GM21447 (cell line): Measurements from ENCODE around the gene ST8SIA5.
"Not testable (repeated sequence)": the region's sequence is repeated elsewhere in the genome, so short reads cannot be mapped to it uniquely, and the experiment has no call there.

Experiments used
- ATAC-seq: cut with Tn5 transposase; IDR thresholded peaks from one replicate; pipeline ENCODE4 v1.9.1; 2021; ENCODE audit not compliant: unreplicated experiment

ST8SIA5 gene, protein sequence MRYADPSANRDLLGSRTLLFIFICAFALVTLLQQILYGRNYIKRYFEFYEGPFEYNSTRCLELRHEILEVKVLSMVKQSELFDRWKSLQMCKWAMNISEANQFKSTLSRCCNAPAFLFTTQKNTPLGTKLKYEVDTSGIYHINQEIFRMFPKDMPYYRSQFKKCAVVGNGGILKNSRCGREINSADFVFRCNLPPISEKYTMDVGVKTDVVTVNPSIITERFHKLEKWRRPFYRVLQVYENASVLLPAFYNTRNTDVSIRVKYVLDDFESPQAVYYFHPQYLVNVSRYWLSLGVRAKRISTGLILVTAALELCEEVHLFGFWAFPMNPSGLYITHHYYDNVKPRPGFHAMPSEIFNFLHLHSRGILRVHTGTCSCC

DNA sequence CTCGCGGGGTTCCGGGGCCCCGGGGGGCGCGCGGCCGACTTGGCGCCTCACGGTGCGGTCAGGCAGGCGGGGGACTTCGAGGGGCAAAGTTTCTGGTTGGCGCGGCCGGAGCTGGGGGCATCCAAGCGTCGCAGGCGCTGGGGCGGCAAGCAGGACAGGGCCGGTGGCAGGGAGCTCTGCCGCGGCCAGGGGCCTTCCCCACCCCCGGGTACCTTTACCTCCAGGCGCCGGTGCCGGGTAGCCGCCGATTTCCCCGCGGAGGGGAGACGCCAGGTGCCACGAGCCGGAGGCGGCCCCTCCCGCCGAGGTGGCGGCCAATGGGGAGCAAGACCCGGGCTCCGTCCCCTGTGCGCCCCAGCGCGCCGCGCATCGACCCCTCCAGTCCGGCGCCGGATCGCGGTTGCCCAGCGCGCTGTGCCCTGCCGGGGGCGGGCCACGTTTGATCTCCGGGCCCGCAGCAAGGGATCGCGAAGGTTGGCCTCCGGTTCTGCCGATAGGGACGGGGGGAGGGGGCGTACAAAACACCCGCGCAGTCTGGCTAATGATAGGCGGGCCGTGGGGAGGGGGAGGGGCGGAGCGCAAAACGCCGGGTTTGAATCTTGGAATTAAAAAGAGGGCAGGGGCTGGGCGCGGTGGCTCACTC, at the start of gene ST8SIA5:
TSS of gene ST8SIA5 (minus strand) at position 495 of the 643 bp plus-strand sequence. CDS start 545 bp downstream, outside the sequence.
- ATAC-seq, result no peak

DNA sequence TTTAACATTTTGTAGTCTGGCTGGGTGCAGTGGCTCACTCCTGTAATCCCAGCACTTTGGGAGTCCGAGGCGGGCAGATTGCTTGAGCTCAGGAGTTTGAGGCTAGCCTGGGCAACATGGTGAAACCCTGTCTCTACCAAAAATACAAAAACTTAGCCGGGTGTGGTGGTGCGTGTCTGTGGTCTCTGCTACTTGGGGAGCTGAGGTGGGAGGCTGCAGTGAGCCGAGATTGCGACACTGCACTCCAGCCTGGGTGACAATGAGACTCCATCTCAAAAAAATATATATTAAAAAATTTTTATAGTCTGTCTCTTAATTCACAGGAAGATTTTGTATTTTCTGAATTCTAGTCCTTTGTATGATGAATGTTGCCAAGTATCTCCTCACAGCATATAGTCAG, 39.1 kb upstream of the ST8SIA5 start:
- ATAC-seq, result not testable (repeated sequence)

DNA sequence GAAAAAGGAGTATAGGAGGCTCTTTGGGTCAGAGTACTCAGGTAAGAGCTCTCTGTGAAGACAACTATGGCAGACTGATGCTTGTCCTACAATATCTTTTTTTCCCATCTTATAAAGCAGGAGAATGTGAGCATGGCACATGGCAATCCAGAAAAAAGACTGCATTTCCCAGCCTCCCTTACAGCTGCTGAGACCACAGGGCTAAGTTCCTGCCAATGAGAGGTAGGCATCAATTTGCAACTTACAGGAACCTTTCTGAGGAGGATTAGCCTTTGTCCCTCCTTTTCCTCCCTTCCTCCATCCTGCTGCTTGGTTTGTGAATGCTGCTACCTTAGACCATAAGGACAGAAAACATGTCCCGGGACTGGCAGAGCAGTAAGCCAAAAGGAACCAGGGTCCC, 37.8 kb upstream of the ST8SIA5 start:
- ATAC-seq, result no peak

DNA sequence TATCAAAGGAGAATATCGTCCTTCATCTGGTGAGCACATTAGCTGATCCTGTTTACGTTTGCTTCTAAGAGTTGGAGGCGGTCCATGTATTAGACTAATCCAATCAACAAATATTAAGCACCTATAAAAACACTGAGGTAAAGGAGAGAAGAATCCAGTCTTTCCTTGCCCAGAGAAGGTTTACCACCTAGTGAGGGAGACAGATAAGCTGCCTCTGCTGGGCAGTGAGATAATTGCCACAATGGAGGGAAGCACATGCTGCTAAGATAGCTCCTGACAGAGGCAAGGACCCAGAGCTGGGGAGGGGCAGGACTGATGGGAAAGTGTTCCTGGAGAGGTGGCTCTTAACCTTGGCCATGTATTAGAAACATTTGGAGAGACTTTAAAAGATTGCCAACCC, 36.7 kb upstream of the ST8SIA5 start:
- no peak for ATAC-seq

DNA sequence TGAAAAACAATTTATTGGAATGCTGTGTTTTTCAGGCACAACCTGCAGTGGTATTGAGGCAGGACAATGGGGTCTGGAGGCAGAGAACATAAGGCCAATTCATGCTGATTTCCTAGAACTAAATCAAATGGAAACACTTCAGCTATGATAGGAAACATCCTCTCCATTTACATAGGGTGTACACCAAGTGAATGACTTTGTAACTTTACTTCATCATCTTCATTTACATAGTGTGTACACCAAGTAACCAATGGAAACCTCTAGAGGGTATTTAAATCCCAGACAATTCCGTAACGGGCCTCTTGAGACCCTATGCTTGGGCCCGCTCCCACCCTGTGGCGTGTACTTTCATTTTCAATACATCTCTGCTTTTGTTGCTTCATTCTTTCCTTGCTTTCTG, 32.2 kb upstream of the ST8SIA5 start:
- ATAC-seq, result no peak

DNA sequence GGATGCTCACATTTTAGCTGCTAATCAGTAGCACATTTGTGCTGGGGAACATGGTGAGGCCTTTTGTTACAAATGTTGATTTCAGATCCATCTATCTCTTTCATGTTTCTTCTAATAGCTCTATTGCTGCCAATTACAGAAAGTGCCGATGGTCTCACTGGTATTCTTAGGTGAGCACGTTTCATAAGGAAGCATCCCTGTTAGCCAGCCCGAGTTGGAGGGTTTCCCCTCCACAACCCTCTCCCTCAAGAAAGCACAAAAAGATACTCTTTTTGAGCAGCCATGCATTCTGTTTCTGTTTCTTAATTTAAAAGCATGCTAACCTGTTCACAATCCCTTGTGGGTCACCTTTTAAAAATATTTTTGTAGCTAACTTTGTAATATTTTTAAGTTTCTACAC, 30.8 kb upstream of the ST8SIA5 start:
- no peak for ATAC-seq

DNA sequence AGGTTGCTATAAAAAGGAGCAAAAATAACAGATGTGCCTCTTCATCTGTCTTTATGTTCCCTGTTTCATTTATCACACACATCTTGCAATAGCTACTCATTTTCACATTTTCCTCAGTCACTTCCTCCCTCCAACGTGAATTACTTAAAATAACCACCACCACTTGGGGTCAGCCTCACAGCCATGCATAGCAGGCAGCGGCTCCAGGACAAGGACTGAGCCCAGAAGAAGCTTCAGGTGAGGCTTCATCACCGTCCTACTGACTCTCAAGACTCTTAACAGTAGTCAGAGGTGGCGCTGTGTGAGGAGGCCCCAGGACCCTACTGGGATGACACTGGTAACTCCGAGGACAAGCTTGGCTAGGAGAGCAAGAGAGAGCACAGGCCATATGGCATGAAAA, 15.5 kb upstream of the ST8SIA5 start:
- ATAC-seq, result no peak

DNA sequence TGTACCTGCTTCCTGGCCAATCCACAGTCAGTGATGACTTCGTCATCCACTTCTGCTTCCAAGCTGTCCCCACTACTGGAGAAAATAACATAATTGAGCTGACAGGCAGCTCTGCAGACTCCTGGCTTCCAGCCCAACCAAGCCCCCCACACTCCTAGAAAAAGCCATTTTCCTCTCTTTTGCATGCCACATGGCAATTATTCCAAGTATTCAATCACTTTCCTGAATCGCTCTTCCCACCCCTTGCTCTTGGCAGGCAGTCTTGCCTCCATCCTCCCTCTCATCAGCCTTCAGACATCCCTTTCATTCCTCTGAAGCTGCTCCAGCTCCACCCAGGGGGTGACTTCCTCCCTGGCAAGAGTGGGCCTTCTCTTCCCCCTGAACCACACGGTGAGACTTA, 14.3 kb upstream of the ST8SIA5 start:
- ATAC-seq, result no peak

DNA sequence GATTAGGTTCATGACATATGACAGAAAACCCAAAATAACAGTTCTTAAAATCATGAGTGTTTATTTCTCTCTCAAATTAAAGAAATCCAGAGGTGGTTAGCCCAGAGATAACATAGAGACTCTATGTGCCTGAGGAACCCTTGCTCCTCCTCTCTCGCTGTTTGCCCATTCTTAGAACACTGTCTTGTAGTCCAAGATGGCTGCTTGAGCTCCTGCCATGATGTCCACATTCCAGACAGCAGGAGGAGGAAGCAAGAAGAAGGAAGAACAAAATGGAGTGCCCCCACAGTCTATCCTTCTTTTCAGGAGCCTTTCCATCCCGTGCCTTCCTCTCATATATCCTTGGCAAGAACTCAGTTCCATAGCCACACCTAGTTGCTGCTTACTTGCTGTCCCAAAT, 13.9 kb upstream of the ST8SIA5 start:
- ATAC-seq, result no peak

DNA sequence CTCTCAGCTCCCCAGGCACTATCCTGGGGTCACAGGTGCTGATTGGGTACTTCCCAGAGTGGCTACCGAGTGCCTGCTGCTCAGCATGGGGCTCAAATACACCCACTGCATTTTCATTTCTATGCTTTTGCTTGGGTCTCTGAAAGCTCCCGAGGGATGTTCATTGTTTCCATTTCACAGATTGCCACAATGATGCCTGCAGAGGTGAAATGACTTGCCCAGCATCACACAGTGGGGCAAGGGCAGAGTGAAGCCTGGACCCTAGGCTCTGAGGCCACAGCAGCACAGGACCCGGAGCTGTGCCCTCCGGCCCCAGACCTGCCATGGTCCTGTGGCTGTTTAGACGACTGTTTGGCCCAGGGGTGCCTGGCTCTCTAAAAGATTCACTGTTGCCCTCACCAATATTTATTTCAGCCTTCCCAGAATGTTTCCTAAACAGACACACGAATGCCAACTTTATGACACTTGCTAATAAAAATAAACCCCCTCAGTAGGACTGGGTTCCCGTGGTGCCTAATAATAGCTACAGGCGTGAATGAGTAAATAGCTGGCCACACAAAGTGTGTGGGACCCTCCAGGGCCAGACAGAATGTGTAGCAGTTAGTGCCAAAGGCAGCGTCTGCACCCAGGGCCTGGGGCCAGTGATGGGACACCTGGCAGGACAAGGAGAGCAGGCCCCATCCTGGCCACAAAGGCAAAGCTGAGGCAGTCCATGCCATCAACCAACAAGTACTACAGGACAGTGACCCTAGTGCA, 11.5 kb upstream of the ST8SIA5 start:
- ATAC-seq, result no peak

DNA sequence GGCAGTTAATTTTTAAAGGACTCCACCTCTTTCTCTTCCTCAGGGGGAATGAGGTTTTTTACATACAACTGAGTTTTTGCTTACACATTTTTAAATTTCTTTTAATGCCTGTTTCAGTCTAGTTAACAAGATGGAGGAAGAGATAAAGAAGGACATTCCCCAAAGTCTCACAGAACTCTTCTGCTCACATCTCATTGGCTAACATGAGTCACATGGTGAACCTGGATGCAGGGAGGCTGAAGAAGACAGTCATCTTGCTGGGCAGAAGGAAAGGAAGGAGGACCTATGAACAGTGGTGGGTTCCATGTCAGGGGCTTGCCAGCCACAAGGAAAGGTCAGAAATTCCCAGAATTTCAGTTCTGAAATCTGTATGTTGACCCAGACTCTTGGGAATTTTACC, 10.4 kb upstream of the ST8SIA5 start:
- ATAC-seq, result no peak

DNA sequence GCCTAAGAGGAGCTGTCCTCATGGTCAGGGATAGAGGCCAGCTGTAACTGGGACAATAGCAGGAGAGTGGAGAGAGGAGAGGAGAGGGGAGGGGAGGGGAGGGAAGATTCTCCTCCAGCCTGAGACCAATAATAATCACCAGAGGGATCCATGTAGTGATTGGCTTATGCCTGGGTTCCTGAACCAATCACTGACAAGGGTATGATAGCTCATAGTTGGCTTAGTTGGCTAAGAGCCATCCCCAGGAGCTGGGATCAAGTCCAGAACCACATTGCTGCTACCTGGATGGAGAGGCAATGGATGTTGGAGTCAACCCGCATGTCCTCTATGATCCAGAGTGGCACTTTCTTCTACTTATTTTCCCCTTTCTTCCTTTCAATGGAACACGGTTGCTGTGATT, 7.7 kb upstream of the ST8SIA5 start:
- no peak for ATAC-seq

DNA sequence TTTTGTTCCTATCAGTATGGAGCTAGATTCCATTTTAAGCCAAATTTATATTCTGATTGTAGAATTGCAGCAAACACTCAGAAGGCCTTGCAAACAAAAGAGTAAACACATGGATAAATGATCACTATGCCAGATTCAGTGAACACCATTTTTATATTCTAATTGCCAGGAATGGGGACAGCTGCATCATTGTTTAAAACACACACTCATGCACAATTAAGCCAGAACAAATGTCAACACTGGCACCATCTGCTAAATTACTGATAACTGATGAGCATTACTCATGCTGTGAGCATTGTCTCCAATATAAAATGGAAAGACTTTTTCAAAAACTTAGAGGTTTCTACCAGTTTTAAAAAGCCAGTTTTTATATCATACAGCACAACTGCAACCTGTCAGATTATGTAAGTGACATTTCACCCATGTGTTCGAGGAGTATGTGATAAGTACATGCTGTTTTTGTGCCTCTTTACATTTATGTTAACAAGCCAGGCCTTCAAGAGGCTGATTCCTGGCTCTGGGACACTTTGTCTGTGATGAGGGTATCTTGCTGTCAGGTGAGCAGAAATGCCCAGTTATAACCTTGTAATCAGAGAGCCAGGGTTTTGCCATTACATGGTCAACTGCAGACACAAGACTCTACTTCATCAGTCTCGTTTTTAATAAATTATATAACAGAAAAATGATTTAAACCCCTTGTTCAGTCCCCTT, 4.4 kb upstream of the ST8SIA5 start:
- no peak for ATAC-seq

DNA sequence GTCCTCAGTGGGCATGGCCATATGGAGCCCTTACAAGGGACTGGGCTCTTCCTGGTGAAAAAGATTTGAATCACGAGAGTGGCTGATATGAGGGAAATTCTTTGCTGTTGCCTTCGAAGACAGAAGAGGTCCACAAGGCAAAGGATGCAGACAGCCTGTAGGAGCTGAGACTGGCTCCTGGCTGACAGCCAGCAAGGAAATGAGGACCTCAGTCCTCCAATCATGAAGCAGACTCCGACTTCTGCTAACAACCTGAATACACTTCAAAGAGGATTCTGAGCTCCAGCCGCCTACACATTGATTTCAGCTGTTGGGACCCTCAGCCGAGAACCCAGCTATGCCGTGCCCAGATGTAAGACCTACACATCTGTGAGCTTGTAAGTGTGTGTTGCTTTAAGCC, 3.0 kb upstream of the ST8SIA5 start:
- ATAC-seq, result no peak

DNA sequence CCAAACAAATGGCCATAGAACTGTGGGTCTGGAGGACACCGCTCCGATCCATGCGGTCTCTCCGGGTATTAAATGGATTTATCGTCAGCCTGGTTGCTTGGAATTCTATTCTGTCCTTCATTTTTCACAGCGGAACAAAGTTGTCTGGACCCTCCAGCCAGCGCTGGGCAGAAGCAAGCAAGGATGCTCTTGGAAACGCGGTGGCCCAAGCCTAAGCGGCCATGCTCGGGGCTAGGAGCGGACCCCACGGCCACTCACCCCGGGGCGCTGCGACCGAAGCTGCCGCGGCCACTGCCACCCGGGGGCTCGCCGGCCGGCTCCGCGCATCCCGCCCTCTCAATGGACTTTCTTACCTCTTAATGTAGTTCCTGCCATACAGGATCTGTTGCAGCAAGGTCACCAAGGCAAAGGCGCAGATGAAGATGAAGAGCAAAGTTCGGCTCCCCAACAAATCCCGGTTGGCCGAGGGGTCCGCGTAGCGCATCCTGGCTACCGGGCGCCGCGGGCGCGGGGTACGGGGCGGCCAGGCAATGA, 761 bp downstream of the ST8SIA5 start:
- no peak for ATAC-seq

DNA sequence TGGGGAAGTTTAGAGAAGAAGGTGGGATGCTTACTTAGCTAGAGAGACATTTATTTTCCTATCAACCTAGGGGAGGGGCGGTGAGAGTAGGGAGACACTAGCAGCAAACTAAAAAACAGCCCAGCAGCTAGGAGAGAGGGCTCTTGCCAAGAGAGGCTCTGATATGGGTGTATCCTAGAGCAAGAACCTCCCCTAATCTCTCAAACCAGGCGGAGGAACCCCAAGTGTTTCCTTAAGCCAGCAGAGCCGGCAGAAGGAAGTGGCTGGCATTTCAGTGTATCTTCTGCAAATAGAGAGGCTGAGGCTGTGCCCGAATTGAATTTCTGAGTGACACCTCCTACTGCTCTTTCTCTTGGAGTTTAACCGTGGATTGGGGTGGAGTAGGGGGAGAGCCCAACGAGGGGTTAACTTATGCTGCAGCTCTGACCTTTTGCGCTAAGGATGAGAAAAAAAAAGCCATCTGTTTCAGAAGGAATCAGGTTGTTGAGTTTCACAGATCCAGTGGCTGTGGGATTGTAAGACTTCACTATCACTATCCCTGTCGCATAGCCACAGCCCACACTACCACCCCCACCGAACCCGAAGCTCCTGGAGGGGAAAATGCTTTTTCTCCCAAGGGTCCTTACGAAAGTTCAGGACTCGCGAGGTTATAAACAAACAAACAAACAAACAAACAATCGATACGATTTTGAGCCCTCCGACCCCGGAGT, 1.4 kb downstream of the ST8SIA5 start:
- ATAC-seq, result no peak

DNA sequence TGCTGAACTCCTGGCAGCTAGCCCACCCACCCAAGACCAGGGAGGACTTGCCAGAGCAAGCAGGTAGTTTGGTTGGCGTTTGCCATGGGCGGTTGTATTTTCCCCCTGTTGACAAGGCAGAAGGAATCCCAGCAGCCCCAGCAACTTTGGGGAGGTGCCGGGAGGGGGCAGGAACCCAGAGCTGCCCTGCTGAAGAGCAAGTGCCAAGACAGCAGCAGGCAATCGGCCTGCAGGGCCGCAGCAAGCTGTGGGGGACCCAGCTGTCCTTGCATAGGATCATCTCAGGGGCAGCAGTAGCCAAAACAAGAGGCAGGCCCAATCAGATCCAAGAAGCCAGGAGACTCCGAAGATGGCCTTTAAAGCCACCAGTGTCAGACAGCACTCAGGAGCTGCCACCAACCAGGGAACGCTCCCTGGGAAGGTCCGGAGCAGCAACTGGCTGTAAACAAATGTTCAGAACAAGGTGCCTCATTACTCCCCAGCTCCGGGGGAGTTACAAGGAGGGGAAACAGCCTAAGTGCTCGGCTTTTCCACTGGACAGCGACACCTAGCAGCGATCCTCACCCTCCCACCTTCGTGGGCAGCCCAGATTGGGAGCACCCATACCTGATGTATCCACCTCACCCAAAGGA, 2.1 kb downstream of the ST8SIA5 start:
- ATAC-seq, result no peak

DNA sequence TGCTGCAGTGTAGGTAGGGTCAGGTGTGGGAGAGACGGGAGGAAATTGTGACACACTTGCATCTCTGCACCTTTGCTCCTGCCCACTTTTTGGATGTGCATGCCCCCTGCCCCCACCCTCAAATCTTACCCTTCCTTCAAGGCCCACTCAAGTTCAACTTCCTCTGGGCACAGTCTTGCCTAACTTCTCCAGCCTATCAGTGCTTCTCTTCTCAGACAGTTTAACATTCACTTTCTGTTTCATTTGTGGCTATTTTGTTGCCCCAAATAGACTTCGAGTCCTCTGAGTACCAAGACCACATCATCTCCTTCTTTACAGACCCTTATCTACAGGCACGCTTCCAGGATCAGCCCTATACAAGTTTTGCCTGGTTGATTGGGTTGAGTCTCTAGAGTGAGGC, 2.7 kb downstream of the ST8SIA5 start:
- ATAC-seq, result peak; percentile 64

DNA sequence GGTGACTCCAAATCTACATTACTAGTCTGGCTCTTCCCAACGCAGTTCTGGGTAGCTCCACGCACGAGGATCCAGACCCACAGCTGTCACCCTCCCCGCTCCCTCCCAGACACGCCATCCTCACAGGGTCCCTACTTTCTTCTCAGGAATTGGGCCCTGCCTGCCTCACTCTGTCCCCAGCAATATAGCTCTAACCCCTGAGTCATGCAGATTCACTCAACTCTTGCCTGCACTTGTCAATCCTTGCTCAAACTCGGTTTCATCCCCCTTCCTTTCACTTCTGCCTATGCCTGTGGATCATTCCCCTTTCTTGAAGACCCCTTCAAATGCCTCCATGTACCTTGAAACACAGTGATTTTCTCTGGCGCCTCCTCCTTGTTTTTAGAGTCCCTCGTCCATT, 5.0 kb downstream of the ST8SIA5 start:
- ATAC-seq, result no peak

DNA sequence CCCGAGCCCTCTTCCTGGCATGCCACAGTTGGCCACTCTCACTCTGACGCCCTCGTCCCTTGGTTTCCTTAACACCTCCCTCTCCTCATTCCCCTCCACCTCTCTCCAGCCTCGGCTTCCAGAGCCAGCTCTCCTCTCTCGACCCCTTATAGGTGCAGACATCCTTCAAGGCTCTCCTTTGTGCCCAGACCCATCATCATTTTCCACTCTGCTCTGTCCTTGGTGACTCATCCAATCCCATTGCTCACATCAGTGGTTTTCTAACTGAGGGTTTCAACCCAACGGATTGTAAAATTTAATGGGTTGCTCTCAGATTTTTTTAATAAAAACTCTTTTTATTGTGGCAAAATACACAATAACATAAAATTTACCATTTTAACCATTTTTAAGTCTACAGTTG, 6.2 kb downstream of the ST8SIA5 start:
- ATAC-seq, result no peak
